Skin of body (tissue), 2 donors: ENCODE data around the gene APCS. TPM values are rescaled to one million over a fixed set of nuclear protein-coding genes. Genes with fewer than 3 reads are reported as not detected.

Source experiments
- DNase-seq: peaks from one replicate; lab custom pipeline; 2025; lab: John Stamatoyannopoulos, UW
- total RNA-seq: library from RNA; depleted of rRNA; stranded (reverse); fragments of >200 nt; gene quantifications from one replicate; pipeline ENCODE4 v1.2.3, GENCODE V29; 2014

Gene APCS
- total RNA-seq = not detected

- DNase-seq = no peak
Measured at GRCh38 chr1:159587461-159587951, at the start of gene APCS. TSS of gene APCS (plus strand) at chr1:159587826. CDS start at chr1:159587922, 96 bp downstream.

- DNase-seq = no peak
Measured at GRCh38 chr1:159548126-159548525, 39.5 kb upstream of the APCS start.

- DNase-seq = no peak
Measured at GRCh38 chr1:159554261-159554660, 33.4 kb upstream of the APCS start.

GRCh38 chr1:159554696-159555095 lies 32.9 kb upstream of the APCS start:
- no peak for DNase-seq

GRCh38 chr1:159556931-159557369 lies 30.7 kb upstream of the APCS start:
- no peak for DNase-seq

GRCh38 chr1:159560599-159560998 lies 27.0 kb upstream of the APCS start:
- DNase-seq = no peak

- no peak for DNase-seq
Measured at GRCh38 chr1:159561497-159561896, 26.1 kb upstream of the APCS start.

GRCh38 chr1:159562680-159563079 lies 24.9 kb upstream of the APCS start:
- DNase-seq = no peak

GRCh38 chr1:159577446-159577845 lies 10.2 kb upstream of the APCS start:
- no peak for DNase-seq

GRCh38 chr1:159580340-159580739 lies 7.3 kb upstream of the APCS start:
- no peak for DNase-seq

GRCh38 chr1:159581422-159581821 lies 6.2 kb upstream of the APCS start:
- no peak for DNase-seq

GRCh38 chr1:159584536-159584935 lies 3.1 kb upstream of the APCS start:
- no peak for DNase-seq

GRCh38 chr1:159591981-159592380 lies 4.4 kb downstream of the APCS start:
- DNase-seq = no peak

- no peak for DNase-seq
Measured at GRCh38 chr1:159594625-159595405, 7.2 kb downstream of the APCS start.

- no peak for DNase-seq
Measured at GRCh38 chr1:159598196-159598595, 10.6 kb downstream of the APCS start.

GRCh38 chr1:159600894-159601293 lies 13.3 kb downstream of the APCS start:
- DNase-seq = no peak

- DNase-seq = no peak
Measured at GRCh38 chr1:159602501-159602999, 14.9 kb downstream of the APCS start.

GRCh38 chr1:159612211-159612885 lies 24.7 kb downstream of the APCS start:
- no peak for DNase-seq

- DNase-seq = no peak
Measured at GRCh38 chr1:159632922-159633321, 45.3 kb downstream of the APCS start.
